GM18858 (cell line): ENCODE data around the gene DDX39A.
"Not testable (repeated sequence)": the region's sequence is repeated elsewhere in the genome, so short reads cannot be mapped to it uniquely, and the experiment has no call there.

ENCODE experiments used
- ATAC-seq: cut with Tn5 transposase; IDR thresholded peaks from one replicate; pipeline ENCODE4 v1.9.1; 2021; ENCODE audit not compliant: unreplicated experiment

The DDX39A gene

GRCh38 chr19:14367016-14367415 lies 52.1 kb downstream of the DDX39A start:
- ATAC-seq = no peak

GRCh38 chr19:14366529-14366928 lies 52.6 kb downstream of the DDX39A start:
- ATAC-seq = peak; percentile 54

- not testable (repeated sequence) for ATAC-seq
Measured at GRCh38 chr19:14364098-14364443, 55.1 kb downstream of the DDX39A start.

- no peak for ATAC-seq
Measured at GRCh38 chr19:14363183-14364097, 55.7 kb downstream of the DDX39A start.

- no peak for ATAC-seq
Measured at GRCh38 chr19:14361824-14362223, 57.3 kb downstream of the DDX39A start.
